Hair follicle dermal papilla cell (primary cell): ENCODE data around the gene TM4SF20. TPM values are rescaled to one million over a fixed set of nuclear protein-coding genes. Genes with fewer than 3 reads are reported as not detected.

Source experiments
- total RNA-seq: library from RNA; depleted of rRNA; stranded (reverse); fragments of >200 nt; gene quantifications from 2 replicates; pipeline ENCODE4 v1.2.3, GENCODE V29; 2012

TM4SF20 gene
- total RNA-seq, result under 0.01 and 1.5 TPM in 2 replicates

GRCh38 chr2:227379095-227379494 is at the start of gene TM4SF20:
TM4SF20 (minus strand) TSS chr2:227379306; CDS start chr2:227379268, 38 bp downstream.

GRCh38 chr2:227387583-227387982 is 8.5 kb upstream of the TM4SF20 start, which contains the start of gene SCYGR1:
SCYGR1 (minus strand) TSS chr2:227387949; CDS start chr2:227387949, 0 bp downstream.

GRCh38 chr2:227324995-227325838 is 53.9 kb downstream of the TM4SF20 start, which contains the start of gene MFF:
MFF (plus strand) TSS chr2:227325251; CDS start chr2:227330666, 5,415 bp downstream.

Other genes with a start within 250 kb of the TM4SF20 start
- under 0.01 TPM in 2 replicates for gene COL4A4, start 215.1 kb downstream of the TM4SF20 start, total RNA-seq
- 0.12 TPM in 1 of 2 replicates, not detected in the other for gene COL4A3, start 214.7 kb downstream of the TM4SF20 start, total RNA-seq
- gene MFF, start 54.1 kb downstream of the TM4SF20 start, total RNA-seq, result 52.8 and 72.7 TPM in 2 replicates
- gene SCYGR1, start 8.6 kb upstream of the TM4SF20 start, total RNA-seq, result not detected in 2 replicates
- gene AGFG1, start 92.8 kb upstream of the TM4SF20 start, total RNA-seq, result 62.7 and 69.9 TPM in 2 replicates
- gene SCYGR2, start 219.6 kb upstream of the TM4SF20 start, total RNA-seq, result not detected in 2 replicates
- gene SCYGR3, start 235.5 kb upstream of the TM4SF20 start, total RNA-seq, result not detected in 2 replicates
- gene SCYGR4, start 238.2 kb upstream of the TM4SF20 start, total RNA-seq, result not detected in 2 replicates